ENCODE measurements around the gene MYO1B.

DNA sequence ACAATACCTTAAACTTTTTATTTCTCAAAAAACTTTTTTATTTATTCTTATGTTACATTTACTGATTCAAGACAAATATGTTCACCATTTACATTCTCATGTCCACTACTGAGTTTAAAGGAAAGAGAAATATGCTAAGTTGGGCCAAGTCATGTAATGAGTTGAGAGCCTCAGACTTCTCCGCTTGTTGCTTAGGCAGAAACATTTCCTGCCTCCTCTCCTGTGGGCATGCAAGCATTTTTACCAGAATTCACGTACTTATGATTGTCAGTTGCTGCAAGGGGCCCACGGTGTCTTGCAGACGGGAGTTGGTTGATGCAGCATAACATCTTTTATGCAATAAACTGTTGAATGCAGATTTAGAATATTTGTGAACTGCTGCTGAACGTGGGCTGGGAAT lies 51.8 kb downstream of the MYO1B start:
- TF ChIP-seq, protein P1, sequence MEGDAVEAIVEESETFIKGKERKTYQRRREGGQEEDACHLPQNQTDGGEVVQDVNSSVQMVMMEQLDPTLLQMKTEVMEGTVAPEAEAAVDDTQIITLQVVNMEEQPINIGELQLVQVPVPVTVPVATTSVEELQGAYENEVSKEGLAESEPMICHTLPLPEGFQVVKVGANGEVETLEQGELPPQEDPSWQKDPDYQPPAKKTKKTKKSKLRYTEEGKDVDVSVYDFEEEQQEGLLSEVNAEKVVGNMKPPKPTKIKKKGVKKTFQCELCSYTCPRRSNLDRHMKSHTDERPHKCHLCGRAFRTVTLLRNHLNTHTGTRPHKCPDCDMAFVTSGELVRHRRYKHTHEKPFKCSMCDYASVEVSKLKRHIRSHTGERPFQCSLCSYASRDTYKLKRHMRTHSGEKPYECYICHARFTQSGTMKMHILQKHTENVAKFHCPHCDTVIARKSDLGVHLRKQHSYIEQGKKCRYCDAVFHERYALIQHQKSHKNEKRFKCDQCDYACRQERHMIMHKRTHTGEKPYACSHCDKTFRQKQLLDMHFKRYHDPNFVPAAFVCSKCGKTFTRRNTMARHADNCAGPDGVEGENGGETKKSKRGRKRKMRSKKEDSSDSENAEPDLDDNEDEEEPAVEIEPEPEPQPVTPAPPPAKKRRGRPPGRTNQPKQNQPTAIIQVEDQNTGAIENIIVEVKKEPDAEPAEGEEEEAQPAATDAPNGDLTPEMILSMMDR (IDR thresholded peaks at IDR 0.05; ENCODE audit: low read depth, low read length) = no peak
- no peak for TF ChIP-seq EZH2phosphoT487 (IDR thresholded peaks at IDR 0.05; ENCODE audit: low read depth)

Data from OCI-LY3 (cell line).